ENCODE data around the gene MMS22L.

Gene MMS22L

DNA sequence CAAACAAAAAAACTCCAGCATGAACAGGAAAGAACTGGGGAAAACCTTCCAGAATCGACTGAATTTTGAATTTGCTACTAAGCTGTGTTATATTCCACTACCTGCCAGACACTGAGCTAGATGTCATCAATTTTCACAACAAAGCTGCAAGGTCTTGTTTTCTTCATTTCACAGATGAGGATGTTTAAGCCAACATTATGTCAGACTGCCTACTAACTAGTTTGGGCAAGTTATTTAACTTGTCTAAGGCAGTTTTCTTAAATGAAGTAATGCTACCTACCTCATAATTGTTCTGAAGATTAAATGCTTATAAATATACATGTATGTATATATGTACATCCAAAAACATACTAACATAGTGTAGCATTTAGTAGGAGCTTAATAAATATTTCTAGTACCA, 144.4 kb downstream of the MMS22L start:
- no peak for DNase-seq (ENCODE audit: low spot score)

DNA sequence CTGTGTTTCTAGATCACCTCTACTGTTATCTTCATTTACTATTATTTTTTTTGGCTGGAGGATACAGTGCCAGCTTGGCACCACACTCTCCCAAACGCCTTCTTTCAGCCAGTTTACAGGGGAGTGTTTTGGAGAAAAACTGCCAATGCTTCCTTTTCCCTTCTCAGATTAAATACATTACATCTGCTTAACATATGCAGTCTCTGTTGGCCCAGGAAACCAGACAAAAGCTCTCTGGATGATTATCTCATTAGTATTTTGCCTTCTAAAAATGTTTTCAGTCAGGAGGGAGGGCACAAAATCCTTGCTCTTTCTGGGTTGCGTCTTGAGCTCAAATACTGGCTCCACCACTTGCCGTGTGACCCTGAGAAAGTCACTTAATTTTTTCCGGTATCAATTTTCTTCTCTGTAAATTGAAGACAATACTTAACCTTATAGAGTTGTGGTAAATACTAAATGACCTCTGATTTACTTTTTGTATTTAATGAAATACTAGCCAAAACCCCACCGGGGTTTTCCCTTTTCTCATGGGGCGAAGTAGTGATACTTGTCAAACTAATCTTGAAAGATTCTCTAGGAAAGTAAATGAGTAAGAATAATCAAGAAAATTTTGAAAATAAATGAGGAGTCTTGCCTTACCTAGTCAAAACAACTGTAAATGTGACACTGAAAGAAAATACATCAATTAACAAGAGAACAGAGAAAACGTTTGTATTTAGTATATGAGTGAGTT, 146.2 kb downstream of the MMS22L start:
- no peak for DNase-seq (ENCODE audit: low spot score)

DNA sequence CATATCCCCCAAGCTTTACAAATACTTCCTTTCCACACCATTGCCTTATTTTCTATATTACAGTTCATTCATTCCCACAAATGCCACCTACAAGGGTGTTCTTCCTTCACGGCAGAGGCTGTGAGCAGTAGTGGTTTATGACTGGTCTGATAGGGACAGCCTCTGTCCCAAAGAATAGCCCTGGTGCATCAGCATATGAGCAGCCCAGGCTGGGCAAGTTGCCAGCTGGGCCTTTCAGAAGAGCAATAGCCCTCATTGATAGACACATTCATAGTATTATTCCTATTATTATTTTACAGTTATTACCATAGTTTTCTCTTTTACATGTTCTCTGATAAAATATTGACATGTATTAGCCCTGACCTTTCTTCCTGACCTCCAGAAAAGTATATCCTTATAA, 149.9 kb downstream of the MMS22L start:
- DNase-seq (ENCODE audit: low spot score) = no peak

DNA sequence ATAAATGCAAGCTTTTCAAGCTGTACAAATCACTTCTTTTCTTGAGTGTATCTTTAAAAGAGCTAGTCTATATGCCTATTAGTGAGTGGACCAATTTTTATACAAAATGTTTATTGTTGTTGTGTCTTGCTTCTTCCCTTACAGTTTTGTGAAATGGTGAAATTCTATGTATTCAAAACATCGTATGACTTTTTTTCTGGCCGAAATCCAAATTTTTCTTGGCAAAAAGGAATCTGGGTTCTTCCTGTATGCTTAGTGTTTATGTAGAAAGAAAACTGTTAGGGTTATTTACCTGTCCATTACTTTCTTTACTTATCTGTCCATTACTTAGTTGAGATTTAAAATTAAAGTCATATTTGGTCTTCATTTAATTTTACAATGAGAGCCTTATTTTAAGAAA, 153.9 kb downstream of the MMS22L start:
- no peak for DNase-seq (ENCODE audit: low spot score)

DNA sequence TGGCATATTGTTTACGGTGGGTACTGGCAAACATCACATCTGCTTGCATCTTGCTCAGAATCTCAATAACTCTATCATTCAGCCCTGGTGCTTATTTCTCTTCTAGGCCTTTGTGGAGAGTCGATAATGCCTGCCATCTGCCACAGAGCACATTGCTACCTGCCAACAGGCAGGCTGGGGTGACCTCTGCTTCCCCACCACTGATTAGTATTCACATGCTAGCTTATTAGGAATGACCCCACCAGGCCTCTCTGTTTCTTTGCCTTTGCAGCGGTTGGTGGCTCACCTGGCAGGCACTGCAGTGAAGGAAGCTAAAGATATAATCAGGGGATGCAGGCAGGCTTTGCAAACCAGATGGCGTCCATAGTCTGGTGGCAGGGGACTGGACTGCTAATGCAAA, 154.5 kb downstream of the MMS22L start:
- peak; percentile 23 for DNase-seq (ENCODE audit: low spot score)

DNA sequence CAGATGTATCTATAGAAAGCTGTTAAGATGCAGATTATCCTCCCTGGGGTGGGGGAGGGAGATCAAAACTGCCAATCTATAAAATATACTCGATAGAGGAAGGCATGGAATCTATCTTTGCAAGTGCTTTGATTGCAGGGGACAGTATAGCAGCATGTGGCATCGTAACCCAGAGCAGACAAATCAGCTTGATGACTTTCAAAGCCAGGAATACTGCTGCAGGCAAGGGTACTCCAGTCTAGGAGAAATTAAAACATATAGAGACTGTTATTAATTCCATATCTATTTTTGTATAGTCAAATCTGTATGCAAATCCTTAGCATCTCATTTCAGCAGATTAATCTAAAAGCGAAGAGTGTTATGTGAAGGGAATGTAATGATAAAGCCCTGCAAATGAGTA, 159.4 kb downstream of the MMS22L start:
- no peak for DNase-seq (ENCODE audit: low spot score)

DNA sequence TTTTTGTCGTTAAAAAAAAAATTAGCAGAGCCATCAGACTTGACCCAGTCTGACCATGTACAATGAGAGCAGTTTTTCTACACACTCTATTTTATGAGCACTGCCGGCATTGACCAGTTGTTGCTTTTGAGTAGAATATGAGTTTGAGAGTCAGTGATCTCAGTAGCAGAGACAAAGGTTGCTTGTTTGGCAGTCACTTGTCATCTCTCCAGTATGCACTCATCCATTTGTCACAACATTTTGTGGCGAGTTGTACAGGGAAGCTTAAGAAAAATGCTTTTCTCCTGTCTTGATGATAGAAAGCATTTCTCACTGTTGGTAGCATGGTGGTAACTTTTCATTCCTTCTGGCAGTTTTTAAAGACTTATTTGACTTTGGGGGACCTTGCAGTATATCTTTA, 159.9 kb downstream of the MMS22L start:
- no peak for DNase-seq (ENCODE audit: low spot score)

DNA sequence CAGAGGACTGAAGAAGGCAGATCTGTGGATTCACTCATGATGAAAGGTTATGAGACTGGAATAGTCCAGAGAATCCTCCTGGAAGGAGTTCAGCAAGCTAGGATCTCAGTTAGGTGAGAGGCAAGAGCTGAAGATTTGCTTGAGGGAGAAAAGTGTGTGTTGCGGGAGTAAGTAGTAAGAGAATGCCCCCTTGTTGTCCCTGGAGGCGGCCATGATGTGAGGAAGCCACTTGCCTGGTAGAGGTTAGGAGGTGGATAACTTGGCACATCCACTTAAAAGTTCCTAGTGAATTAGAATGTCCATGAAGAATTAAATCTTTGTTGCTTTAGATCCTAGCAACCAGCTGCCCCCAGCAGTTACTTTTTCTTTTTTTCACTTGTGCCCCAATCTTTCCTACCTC, 162.5 kb downstream of the MMS22L start:
- no peak for DNase-seq (ENCODE audit: low spot score)

DNA sequence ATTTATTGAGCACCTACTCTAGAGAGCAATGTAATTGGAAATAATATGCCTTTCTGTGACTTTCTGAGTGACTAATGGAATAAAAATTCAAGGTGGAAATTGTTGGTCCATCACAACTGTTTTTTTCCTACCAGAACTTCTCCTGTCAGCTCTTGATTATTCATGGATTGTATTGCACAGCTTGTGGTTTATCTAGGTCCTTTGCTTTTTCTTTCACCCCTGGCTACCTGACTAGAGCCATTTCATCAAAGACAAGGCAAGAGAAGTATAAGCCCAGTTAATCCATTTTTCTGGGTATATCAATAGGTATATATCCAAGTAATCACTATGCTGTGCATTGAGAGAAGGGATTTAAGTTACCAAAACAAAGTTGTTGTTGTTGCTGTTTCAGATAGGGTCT, 168.4 kb downstream of the MMS22L start:
- no peak for DNase-seq (ENCODE audit: low spot score)

DNA sequence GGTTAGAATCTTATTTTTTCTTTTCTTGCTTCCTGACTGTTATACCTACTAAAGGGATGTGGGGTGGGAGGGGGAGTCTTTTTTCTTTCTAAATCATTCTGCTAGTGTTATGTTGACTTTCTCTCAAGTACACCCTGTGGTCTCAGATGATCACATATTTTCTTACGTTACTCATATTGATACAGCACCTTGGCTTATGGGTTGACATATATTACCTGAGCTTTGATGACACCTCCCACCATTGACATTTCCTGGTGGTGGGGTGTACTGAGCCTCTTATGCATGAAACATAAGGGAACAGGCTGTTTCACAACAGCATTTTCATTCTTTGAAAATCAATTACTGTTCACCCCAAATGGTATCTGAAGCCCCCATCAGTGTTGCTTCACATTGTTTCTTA, 169.8 kb downstream of the MMS22L start:
- DNase-seq (ENCODE audit: low spot score) = no peak

DNA sequence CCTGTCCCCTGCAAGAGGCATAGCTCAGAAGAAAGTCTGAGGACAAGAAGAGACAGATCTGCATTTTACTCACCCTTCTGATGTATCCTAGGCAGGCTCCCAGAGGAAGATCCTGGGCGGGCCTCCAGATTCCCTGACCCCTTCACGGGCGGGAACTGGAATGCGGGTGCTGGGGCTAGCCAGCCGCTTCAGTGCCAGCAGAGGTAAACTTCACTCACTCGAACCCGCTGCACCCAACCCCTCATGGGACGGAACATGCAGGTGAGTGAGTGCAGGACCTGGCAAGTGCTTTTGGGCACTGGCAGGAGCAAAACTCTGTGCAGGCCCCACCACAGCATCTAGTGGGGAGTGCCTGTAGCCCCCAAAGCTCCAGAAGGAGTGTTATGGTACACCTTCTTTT, 171.8 kb downstream of the MMS22L start:
- no peak for DNase-seq (ENCODE audit: low spot score)

DNA sequence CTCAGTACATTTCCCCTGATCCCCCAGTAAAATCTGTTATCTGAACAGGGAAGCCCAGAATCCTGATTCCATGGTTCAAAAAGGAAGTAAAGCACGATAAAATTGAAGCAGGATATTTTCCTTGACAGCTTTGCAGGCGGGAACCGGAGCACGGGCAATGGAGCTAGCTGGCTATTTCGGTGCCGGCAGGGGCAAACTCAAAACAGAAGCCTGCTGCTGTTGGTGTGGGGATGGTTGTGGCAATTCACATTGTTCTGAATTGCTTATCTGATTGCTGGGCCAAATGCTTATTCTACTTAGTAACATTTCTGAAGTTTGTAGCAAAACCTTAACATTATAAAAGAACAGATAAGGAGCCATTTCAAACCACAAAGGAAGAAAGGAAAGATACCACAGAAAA, 172.4 kb downstream of the MMS22L start:
- DNase-seq (ENCODE audit: low spot score) = no peak

DNA sequence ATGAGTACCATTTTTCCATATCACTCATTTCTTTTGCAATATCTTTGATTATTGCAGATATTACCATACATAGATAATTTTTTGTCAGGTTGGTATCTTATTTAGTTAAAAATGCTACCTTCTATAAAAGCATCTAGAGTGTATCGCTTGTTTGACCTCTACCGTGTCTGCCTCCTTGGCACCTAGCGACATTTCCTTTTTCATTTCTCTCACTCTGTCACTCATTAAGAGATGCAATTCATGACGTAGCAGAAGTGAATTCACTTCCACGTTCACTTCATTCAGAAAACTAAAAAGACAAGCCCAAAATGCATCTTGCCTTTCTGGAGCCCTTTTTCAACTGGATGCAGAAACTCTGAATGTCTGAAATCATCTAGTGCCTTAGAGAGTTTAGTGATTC, 172.9 kb downstream of the MMS22L start:
- no peak for DNase-seq (ENCODE audit: low spot score)

DNA sequence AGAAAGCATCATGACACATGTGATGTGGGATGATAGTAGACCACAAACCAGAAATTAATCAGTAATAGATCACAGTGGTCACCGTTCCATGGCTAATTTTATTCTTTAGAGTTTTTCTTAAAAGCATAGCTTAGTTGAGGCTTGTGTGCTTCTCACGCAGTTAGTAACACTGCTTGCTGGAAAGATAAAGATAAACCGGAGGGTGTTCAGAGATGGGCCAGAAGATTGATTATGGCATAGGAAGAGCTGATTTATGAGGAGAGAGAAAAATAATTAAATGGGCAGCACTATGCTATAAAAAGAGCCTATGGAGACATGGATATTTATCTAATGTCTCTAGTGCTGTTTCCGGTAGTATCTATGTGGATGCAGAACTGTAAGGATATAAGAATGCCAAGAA, 173.6 kb downstream of the MMS22L start:
- no peak for DNase-seq (ENCODE audit: low spot score)

DNA sequence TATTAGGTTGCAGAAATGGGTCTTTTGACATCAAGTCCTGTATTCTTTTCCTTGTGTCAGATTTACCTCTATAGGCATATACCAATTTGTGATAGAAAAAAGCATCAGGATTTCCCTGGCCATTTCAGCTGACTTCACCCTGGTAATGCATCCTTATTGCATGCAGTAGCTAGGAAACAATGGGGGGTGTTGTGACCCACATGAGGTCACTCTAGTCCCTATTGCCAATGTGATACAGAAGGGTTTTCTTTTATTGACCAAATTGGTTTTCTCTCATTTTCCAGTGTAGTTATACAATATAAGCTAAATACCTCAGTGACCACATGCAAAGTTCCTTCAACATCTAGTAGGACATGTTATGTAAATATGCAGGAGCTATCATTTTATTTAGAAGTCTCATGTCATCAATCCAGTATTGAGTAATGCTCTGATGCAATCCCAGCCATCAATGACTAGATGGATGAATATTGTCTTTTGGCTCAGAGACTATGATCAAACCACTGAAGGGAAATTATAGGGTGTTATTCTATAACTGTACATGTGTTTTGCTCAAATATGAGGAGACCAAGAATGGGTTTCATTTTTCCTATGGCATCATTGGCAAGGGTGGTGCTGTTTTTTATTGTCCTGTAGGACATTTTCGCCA, 180.7 kb downstream of the MMS22L start:
- DNase-seq (ENCODE audit: low spot score) = no peak

DNA sequence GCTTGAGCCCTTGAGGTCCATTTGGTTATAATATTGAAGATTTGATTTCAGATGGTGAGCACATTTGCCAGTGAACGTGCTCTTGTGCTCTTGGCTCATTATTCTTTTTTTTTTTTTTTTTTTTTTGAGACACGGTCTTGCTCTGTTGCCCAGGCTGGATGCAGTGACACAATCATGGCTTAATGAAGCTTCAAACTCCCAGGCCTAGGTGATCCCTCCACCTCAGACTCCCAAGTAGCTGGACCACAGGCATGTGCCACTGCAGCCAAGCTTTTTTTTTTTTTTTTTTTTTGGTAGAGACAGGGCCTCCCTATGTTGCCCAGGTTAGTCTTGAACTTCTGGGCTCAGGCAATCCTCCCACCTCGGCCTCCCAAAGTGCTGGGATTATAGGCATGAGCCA, 182.3 kb downstream of the MMS22L start:
- DNase-seq (ENCODE audit: low spot score) = no peak

DNA sequence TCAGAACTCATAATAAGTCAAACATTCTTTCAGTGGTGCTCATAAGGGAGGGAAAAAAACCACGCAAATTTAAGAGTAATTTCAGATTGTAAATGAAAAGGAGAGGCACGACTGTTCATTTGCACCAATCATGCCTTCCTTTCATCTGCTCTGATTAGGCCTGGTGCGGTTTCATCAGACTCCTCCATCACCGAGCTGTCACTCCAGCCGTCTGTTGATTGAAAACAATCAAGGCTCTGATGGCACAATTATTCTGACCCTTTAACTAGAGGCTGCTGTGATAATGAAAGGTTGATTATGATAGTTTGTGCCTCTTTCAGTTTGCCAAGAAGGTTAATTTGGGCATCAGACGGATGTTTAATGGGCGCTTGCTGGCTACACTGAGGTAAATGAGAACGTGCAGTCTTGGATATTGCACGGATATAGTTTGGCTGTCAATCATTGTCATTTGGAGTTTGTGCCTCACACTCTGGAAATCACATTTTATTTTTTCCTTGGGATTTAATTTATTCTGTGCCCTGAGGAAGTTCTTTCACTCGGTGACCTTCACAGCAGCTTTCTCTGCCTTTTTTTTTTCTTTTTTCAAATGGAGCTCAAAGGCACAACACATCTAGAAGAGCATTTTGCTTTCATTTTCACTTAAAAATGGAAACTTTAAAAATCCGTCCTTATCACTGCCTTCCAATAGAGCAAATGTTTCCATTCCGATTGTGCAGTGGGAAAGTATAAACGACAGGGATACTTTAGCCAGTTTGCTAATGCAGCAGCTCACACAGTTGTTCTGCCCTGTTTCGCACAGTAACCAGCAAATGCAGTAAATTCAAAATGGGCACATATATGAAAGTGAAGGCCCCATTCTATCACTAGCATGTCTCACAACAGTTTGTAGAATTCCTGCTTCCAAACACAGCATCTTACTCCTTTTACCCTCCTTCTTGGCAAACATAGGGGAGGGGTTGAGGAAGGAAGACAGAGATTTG, 185.7 kb downstream of the MMS22L start:
- DNase-seq (ENCODE audit: low spot score) = no peak

DNA sequence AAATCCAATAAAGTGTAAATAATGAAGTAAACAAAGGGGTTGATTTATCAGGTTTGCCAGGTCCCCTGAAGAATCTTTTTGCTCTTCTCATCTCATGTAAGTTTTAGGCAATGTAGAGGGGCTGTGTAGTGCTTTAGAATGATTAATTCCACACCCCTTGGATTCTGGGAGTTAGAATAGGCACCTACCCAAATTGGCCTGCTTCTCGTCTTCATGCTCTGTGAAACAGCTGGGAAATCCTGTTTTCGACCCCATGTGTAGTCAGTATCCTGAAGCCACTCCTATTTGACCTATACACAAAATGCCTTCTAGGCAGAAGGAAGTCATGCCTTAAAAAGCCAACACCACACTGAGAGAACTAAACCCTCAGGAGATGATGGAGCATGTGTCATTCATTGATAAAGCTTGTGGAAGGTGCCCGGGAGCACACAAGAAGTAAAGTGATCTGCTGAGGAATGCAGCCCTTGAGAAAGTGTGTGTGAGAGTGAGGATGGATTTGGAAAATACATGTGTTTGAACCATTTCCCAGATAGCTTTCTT, 187.6 kb downstream of the MMS22L start:
- DNase-seq (ENCODE audit: low spot score) = no peak

DNA sequence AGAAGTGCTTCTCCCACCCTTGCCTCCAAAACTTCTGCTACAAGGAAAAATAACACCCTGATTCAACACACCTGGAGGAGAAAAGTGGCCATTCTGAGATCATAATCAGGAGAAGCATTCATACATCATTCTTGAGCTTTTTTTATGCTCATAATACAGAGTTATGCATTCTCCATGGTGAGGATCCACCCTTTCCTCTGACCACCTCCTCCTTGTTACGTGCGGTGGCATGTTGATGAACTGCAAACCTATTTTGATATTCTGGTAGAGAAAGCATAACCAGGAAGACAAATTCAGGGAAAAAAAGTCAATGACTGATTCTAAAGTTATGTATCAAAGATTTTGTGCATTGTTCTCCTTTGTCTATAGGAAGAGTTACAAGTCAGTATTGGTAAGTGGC, 188.6 kb downstream of the MMS22L start:
- no peak for DNase-seq (ENCODE audit: low spot score)

DNA sequence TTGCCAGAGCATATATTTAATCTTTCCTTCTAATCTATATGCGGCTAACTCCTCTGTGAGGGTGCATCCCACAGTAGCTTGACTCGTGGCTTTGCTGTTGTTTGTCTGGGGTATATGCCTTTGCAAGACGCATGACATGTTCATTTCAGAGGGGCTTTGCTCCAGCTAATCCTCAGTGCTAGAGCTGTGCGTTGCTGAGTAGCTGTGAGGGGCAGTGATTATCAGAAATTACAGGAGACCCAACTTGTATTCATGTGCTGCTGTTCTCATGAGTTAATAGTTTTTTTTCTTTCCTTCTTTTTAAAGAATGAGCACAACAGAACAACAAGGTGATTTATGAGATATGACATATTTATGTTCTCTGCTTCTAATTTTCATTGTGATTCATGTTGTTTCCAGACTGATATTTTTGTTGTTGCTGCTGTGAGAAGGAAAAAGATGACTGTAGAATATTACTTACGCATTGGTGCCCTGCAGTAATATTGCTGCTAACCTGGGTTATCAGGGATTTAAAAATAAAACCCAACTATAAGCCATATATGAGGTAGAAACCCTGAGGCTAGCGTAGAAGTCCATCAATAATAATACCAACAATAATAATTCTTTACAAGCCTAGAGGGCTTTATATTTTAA, 190.2 kb downstream of the MMS22L start:
- no peak for DNase-seq (ENCODE audit: low spot score)

Data from SK-N-DZ (cell line).